ENCODE measurements around the gene ZNF639.

GRCh38 chr3:179301645-179302044, 21.2 kb upstream of the ZNF639 start:
- TF ChIP-seq POLR2A (IDR thresholded peaks at IDR 0.05) (no peak), CTCF (IDR thresholded peaks at IDR 0.05 in 4 of 5, conservative IDR thresholded peaks at IDR 0.05 in 1 of 5) (no peak)

Data from gastrocnemius medialis (tissue), 4 donors.